Psoas muscle (tissue), 8 donors: ENCODE results near the gene FHAD1. TPM values are rescaled to one million over a fixed set of nuclear protein-coding genes. Genes with fewer than 3 reads are reported as not detected.

ENCODE experiments used
- ATAC-seq, 4 donors: fragments of 200-7000 bp; cut with Tn5 transposase; one replicate each; pipeline ENCODE4 v1.9.1; 2020; ENCODE audit warnings: moderate library complexity in 3 of 4, mild to moderate bottlenecking in 2 of 4
- DNase-seq, 2 donors: peaks; one replicate each; pipeline ENCODE4 v3.0.0-alpha.2; 2020
- H3K27ac ChIP-seq: fragments of 200-600 bp; one replicate; pipeline ENCODE4 v1.8.0; 2022
- H3K27me3 ChIP-seq, 3 donors: fragments of 200-600 bp in 1 of 3; one replicate each; pipeline versions ENCODE4 v1.6.1 to v1.8.0; 2013 to 2022; ENCODE audit warnings: low read length in 2 of 3, mild to moderate bottlenecking in 2 of 3, moderate library complexity in 1 of 3; ENCODE audit not compliant: insufficient read depth in 3 of 3
- H3K36me3 ChIP-seq, 2 donors: fragments of 200-600 bp in 1 of 2; one replicate each; pipeline versions ENCODE4 v1.6.1 to v1.8.0; 2013 to 2022; ENCODE audit warnings: low read depth in 1 of 2, mild to moderate bottlenecking in 1 of 2, moderate library complexity in 1 of 2; ENCODE audit not compliant: insufficient read depth in 1 of 2
- H3K4me1 ChIP-seq: fragments of 200-600 bp; one replicate; pipeline ENCODE4 v1.8.0; 2022
- H3K4me3 ChIP-seq: fragments of 200-600 bp; one replicate; pipeline ENCODE4 v1.8.0; 2022; ENCODE audit warnings: mild to moderate bottlenecking
- H3K9me3 ChIP-seq: fragments of 200-600 bp; one replicate; pipeline ENCODE4 v1.8.0; 2022
- WGBS, 3 donors: extraction: QIAGEN DNeasy Blood & Tissue Kit; methylation state at CpG; one replicate each; pipeline versions ENCODE4 v1.1.6 to v1.1.7; 2013; 5-methylcytosine and 5-hydroxymethylcytosine counted together
- intact Hi-C, 2 donors: fragments of 100-400 bp; cut with DNase I; formaldehyde crosslinking; loops; one replicate each; pipeline versions ENCODE4 v1.11.0 to v1.14.2; 2022
- polyA plus RNA-seq, 3 donors: library from polyadenylated mRNA; stranded (reverse); fragments of 200-250 nt; gene quantifications; one replicate each; pipeline ENCODE4 v1.2.3, GENCODE V29; 2013
- total RNA-seq, 4 donors: library from RNA; stranded (reverse); fragmentation: NEBNext Ultra II Directional in 2 of 4; extraction: Animal tissue kit (Norgen Biotek cat#: 25700) in 2 of 4; gene quantifications; one replicate each; pipeline versions ENCODE4 v1.2.1 to v1.2.4, GENCODE V29; 2021 to 2023
- TF ChIP-seq, protein P1 (sequence below): fragments of 200-600 bp; IDR thresholded peaks from one replicate; pipeline ENCODE4 v1.8.0; 2022; ENCODE audit warnings: antibody characterized with exemption
- donor health status: healthy with polysubstance abuse.
- donor health status: DM: no; HTN: no; CAD: no; lungs with moderate emphysema.
- donor health status: Bipolar disorder and iron deficiency.
- donor health status: healthy.
- donor health status: DM: yes; HTN: yes; CAD: no.
- donor health status: DM: no; HTN: no; CAD: no.
- donor health status: DM: no; HTN: no; CAD: no.
- donor health status: DM: yes; HTN: yes; CAD: no.

Gene FHAD1
- total and polyA plus RNA-seq, 7 donors = 0.03 to 0.24 (median 0.06) TPM; not detected in 4

- intact Hi-C loops = no loop called here
- 73 to 79% (median 78%) methylated on average over 8 of the region's 8 CpGs for WGBS, 3 donors
These were observed 173.9 kb downstream of the FHAD1 start for GRCh38 chr1:15420853-15421465.

DNA sequence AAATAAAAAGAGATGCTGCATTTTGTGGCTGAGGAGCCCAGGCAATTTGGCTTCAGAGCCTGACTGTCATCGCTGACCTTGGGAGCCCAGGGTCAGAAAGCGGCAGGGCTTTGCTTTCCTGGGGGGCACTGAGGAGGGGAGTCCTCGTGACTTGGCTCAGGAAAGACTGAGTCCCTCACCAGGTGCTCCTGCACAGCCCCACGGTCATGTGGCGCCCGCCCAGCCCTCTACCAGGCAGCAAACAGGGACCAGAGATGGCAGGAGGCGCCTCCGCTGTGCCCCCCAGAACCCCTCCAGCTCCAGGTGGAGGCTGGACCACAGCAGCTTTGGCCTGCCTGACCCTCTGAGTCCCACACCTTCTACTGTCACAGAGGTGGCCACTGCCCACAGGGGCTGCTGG is 175.8 kb downstream of the FHAD1 start:
- TF ChIP-seq, protein P1, sequence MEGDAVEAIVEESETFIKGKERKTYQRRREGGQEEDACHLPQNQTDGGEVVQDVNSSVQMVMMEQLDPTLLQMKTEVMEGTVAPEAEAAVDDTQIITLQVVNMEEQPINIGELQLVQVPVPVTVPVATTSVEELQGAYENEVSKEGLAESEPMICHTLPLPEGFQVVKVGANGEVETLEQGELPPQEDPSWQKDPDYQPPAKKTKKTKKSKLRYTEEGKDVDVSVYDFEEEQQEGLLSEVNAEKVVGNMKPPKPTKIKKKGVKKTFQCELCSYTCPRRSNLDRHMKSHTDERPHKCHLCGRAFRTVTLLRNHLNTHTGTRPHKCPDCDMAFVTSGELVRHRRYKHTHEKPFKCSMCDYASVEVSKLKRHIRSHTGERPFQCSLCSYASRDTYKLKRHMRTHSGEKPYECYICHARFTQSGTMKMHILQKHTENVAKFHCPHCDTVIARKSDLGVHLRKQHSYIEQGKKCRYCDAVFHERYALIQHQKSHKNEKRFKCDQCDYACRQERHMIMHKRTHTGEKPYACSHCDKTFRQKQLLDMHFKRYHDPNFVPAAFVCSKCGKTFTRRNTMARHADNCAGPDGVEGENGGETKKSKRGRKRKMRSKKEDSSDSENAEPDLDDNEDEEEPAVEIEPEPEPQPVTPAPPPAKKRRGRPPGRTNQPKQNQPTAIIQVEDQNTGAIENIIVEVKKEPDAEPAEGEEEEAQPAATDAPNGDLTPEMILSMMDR = no peak
- Histone ChIP-seq H3K4me1 (no peaks in the 10 kb centered on the region), H3K36me3 (no peaks in the 10 kb centered on the region), H3K27ac (no peak overlapping the region), H3K9me3 (no peaks in the 10 kb centered on the region), H3K27me3 (peaks cover 0 to 1% (median 0%) of the 10 kb centered on the region in 3 donors), H3K4me3 (no peak overlapping the region)
- 90 to 94% (median 92%) methylated on average over 8 of the region's 8 CpGs for WGBS, 3 donors
- intact Hi-C loops = no loop called here
- ATAC-seq (no peak), DNase-seq (no peak)

More at GRCh38 chr1:15420853-15421465, 173.9 kb downstream of the FHAD1 start:
- Histone ChIP-seq H3K27me3 (peaks cover 0 to 1% (median 0%) of the 10 kb centered on the region in 3 donors), H3K4me3 (no peak overlapping the region), H3K27ac (no peak overlapping the region), H3K9me3 (no peaks in the 10 kb centered on the region), H3K36me3 (no peaks in the 10 kb centered on the region), H3K4me1 (no peaks in the 10 kb centered on the region)
- ATAC-seq (no peak), DNase-seq (no peak)
- TF ChIP-seq, protein P1 = no peak

DNA sequence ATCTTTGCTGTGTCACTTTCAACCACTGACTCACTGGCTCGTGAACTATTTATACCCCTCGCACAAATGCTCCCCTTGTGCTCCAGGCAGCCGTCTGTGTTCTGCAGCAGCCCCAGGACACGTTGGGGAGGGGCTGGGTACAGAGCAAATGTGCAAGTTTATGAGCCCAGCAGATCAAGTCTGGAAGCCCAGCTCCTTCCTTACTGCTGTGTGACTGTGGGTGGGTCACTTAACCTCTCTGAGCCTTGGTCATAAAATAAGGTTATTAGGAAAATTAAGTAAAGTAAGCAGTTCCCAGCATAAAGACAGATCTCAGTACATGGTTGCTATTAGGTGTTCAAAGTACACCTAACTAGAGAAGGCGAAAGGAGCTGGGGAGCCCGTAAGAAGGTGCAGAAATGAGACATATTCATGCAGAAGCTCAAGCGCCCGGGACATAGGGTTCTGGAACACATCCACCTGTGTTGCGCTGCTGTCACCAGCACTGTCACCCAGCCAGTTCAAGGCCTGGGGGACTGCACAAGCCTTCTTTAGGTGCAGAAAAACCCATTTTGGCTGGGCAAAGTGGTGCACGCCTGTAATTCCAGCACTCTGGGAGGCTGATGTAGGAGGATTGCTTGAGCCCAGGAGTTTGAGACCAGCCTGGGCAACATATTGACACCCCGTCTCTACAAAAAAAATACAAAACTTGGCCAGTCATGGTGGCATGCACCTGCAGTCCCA is 176.5 kb downstream of the FHAD1 start:
- no peak overlapping the region for H3K4me3 ChIP-seq
- H3K27ac ChIP-seq = no peak overlapping the region
- DNase-seq (no peak), ATAC-seq (no peak)
- H3K36me3 ChIP-seq = no peaks in the 10 kb centered on the region
- WGBS, 3 donors = 79 to 82% (median 81%) methylated on average over 11 of the region's 11 CpGs
- intact Hi-C loops = no loop called here
- no peaks in the 10 kb centered on the region for H3K9me3 ChIP-seq
- TF ChIP-seq, protein P1 = no peak
- peaks cover 0 to 1% (median 0%) of the 10 kb centered on the region in 3 donors for H3K27me3 ChIP-seq
- H3K4me1 ChIP-seq = no peaks in the 10 kb centered on the region

GRCh38 chr1:15424146-15424667 is 177.2 kb downstream of the FHAD1 start:
- peaks cover 0 to 1% (median 0%) of the 10 kb centered on the region in 3 donors for H3K27me3 ChIP-seq
- ATAC-seq (no peak), DNase-seq (peak in 1 of 2 donors; percentile 22)
- H3K36me3 ChIP-seq = no peaks in the 10 kb centered on the region
- H3K4me1 ChIP-seq = no peaks in the 10 kb centered on the region
- H3K9me3 ChIP-seq = no peaks in the 10 kb centered on the region
- intact Hi-C loops = no loop called here
- TF ChIP-seq, protein P1 = no peak
- no peak overlapping the region for H3K4me3 ChIP-seq
- WGBS, 3 donors = 86 to 90% (median 87%) methylated on average over 12 to 13 of the region's 13 CpGs
- no peak overlapping the region for H3K27ac ChIP-seq
